ENCODE data around the gene TUSC7.

TUSC7 gene

GRCh38 chr3:116671151-116671550 lies 38.4 kb upstream of the TUSC7 start:
- no peak for DNase-seq (ENCODE audit: low read depth, low spot score)
- in situ Hi-C loops (cut with HindIII; ENCODE audit: low sequenced_read_pairs) = no loop called here
- no peak for TF ChIP-seq CTCF (IDR thresholded peaks at IDR 0.05; ENCODE audit: low read depth, low read length)
- no peak overlapping the region for H3K4me3 ChIP-seq (ENCODE audit: low read depth, low read length)

DNA sequence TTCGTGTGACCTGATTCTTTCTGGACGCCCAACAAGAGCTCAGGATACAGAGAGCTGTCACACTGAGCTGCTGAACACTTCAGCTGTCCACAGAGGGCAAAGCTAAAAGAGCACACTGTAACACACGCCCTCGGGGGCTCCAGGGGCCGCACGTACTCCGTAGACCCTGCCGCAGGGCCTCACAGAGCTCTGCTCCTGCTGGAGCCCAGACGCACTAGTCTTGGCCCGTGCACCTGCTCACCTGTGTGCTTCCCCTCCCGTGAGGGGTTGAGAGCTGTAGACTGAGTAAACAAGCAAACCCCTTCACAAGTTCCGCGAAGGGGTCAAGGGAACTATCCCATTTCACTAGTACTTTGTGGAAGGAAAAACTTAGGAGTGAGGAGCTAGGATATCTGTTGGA lies 30.7 kb upstream of the TUSC7 start:
- DNase-seq (ENCODE audit: low read depth, low spot score) = no peak
- no peak overlapping the region for H3K4me3 ChIP-seq (ENCODE audit: low read depth, low read length)
- no peak for TF ChIP-seq CTCF (IDR thresholded peaks at IDR 0.05; ENCODE audit: low read depth, low read length)
- in situ Hi-C loops (cut with HindIII; ENCODE audit: low sequenced_read_pairs) = no loop called here

DNA sequence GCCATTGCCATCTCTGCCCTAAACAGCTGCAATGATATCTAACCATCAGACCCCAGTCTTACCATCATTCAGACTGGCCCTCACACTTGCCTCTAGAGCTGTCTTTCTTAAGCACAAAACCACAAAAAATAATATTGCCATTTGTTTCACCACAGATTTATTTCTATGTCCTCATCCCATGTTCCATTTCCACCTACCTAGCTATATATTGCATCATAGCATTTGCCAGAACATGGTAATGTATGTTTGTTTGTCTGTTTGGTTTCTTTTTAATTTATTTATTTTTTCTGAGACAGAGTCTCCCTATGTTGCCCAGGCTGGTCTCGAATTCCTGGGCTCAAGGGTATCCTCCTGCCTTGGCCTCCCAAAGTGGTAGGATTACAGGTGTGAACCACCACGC lies 18.5 kb upstream of the TUSC7 start:
- no peak for TF ChIP-seq CTCF (IDR thresholded peaks at IDR 0.05; ENCODE audit: low read depth, low read length)
- no peak overlapping the region for H3K4me3 ChIP-seq (ENCODE audit: low read depth, low read length)
- no peak for DNase-seq (ENCODE audit: low read depth, low spot score)
- in situ Hi-C loops (cut with HindIII; ENCODE audit: low sequenced_read_pairs) = no loop called here

DNA sequence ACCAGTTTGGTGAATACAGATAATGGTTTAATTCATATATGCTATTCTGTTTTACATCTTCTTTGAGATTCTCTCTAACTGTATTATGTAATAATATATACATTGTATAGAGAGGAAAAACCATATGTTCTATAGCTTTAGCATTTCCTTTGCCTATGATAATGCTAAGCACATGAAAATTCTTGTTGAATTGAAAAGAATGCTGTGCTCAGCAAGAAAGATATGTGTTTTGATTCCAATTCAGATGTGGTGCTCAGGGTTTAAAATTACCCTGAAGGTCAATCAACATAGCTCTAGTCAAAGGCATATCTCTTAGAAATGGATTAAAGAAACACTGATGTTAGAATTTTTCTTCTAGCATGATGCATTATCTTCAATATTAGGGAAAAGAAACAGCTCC lies 8.5 kb upstream of the TUSC7 start:
- in situ Hi-C loops (cut with HindIII; ENCODE audit: low sequenced_read_pairs) = no loop called here
- DNase-seq (ENCODE audit: low read depth, low spot score) = no peak
- H3K4me3 ChIP-seq (ENCODE audit: low read depth, low read length) = no peak overlapping the region
- TF ChIP-seq CTCF (IDR thresholded peaks at IDR 0.05; ENCODE audit: low read depth, low read length) = no peak

DNA sequence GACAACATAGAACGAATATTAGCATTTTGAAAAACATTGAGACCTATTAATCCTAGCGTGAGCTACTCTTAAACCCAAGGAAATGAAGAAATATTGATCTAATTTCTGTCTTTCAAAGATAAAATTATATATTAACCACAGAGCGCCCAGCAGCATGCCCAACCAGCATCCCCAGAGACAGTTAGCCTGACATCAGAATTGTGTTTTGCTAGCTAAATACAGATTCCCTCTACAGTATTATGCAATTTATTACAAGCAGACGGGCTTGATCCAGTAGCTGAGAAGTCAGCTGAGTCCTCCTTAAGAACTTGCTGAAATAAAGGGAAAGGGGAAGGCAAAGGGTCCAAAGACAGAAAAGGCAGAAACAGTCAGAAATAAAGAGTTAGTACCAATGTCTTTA lies 7.2 kb upstream of the TUSC7 start:
- no peak overlapping the region for H3K4me3 ChIP-seq (ENCODE audit: low read depth, low read length)
- in situ Hi-C loops (cut with HindIII; ENCODE audit: low sequenced_read_pairs) = no loop called here
- TF ChIP-seq CTCF (IDR thresholded peaks at IDR 0.05; ENCODE audit: low read depth, low read length) = no peak
- DNase-seq (ENCODE audit: low read depth, low spot score) = no peak

GRCh38 chr3:116707531-116707930 lies 2.0 kb upstream of the TUSC7 start:
- in situ Hi-C loops (cut with HindIII; ENCODE audit: low sequenced_read_pairs) = no loop called here
- no peak for TF ChIP-seq CTCF (IDR thresholded peaks at IDR 0.05; ENCODE audit: low read depth, low read length)
- no peak for DNase-seq (ENCODE audit: low read depth, low spot score)
- H3K4me3 ChIP-seq (ENCODE audit: low read depth, low read length) = no peak overlapping the region

DNA sequence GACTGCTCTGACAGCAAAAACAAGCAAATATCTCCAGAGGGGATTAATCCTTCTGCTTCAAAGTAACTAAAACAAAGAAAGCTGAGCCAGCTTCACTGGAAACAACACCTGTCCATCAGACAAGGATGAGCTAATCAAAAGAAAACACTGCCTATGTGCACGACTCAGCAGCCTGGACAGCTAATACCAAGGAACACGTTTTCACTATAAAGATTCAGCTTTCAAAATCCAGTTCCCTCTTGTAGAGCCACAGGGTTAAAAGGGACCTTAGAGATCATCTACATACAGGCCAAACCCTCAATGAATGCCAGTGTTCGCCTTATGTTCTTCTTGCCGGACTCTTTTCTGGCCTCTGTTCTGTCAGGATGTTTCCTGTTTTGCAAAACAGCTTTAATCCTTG lies 6.9 kb downstream of the TUSC7 start:
- TF ChIP-seq CTCF (IDR thresholded peaks at IDR 0.05; ENCODE audit: low read depth, low read length) = no peak
- no peak for DNase-seq (ENCODE audit: low read depth, low spot score)
- H3K4me3 ChIP-seq (ENCODE audit: low read depth, low read length) = no peak overlapping the region
- in situ Hi-C loops (cut with HindIII; ENCODE audit: low sequenced_read_pairs) = no loop called here

Measured in astrocyte of the spinal cord (primary cell).